CD14-positive monocyte (primary cell): Measurements from ENCODE around the gene HSPH1. TPM values are rescaled to one million over a fixed set of nuclear protein-coding genes. Genes with fewer than 3 reads are reported as not detected.

Experiments used
- DNase-seq, 3 donors: peaks; one replicate each; pipeline ENCODE4 v3.0.0-alpha.2; 2011 to 2022
- H2AFZ ChIP-seq: 2 replicates; pipeline ENCODE4 v1.6.0; 2012; ENCODE audit warnings: mild to moderate bottlenecking, low read depth, low read length, inconsistent platforms; ENCODE audit not compliant: insufficient read depth, poor library complexity, severe bottlenecking
- H3K27ac ChIP-seq, 2 donors: 1 replicate in 1 of 2; 2 replicates in 1 of 2; pipeline ENCODE4 v1.5.1; 2012 to 2013; ENCODE audit warnings: low read length in 2 of 2, control low read depth in 1 of 2, inconsistent platforms in 1 of 2, low read depth in 1 of 2, mild to moderate bottlenecking in 1 of 2
- H3K27me3 ChIP-seq, 2 donors: one replicate each; pipeline versions ENCODE4 v1.6.0 to v1.6.1; 2011 to 2013; ENCODE audit warnings: low read length in 2 of 2; ENCODE audit not compliant: control insufficient read depth in 2 of 2, insufficient read depth in 2 of 2
- H3K36me3 ChIP-seq, 2 donors: replicated peaks in 1 of 2; 1 replicate in 1 of 2; 2 replicates in 1 of 2; pipeline versions ENCODE4 v1.5.1 to v1.6.1; 2012 to 2013; ENCODE audit warnings: low read length in 2 of 2, control low read depth in 1 of 2, inconsistent platforms in 1 of 2, mild to moderate bottlenecking in 1 of 2; ENCODE audit not compliant: insufficient read depth in 2 of 2, control insufficient read depth in 1 of 2
- H3K4me1 ChIP-seq, 2 donors: 1 replicate in 1 of 2; 2 replicates in 1 of 2; pipeline versions ENCODE4 v1.5.1 to v1.6.1; 2012 to 2013; ENCODE audit warnings: low read length in 2 of 2, control low read depth in 1 of 2, inconsistent platforms in 1 of 2, mild to moderate bottlenecking in 1 of 2, moderate library complexity in 1 of 2; ENCODE audit not compliant: insufficient read depth in 2 of 2, control insufficient read depth in 1 of 2
- H3K4me2 ChIP-seq: replicated peaks from 2 replicates; pipeline ENCODE3; 2012; ENCODE audit warnings: low read length, moderate library complexity, mild to moderate bottlenecking; ENCODE audit not compliant: poor library complexity, severe bottlenecking; ENCODE audit errors: extremely low read depth
- H3K4me3 ChIP-seq, 3 experiments: fragments of 200-600 bp in 1 of 3; sonication (generic) in 1 of 3; replicated peaks in 1 of 3; 1 replicate in 2 of 3; 2 replicates in 1 of 3; pipeline ENCODE4 v1.5.1; 2011 to 2013; ENCODE audit warnings: low read length in 3 of 3, mild to moderate bottlenecking in 3 of 3, control low read depth in 2 of 3, low read depth in 2 of 3, inconsistent platforms in 1 of 3, moderate library complexity in 1 of 3
- H3K79me2 ChIP-seq: 2 replicates; pipeline ENCODE4 v1.6.0; 2012; ENCODE audit warnings: mild to moderate bottlenecking, control low read depth, inconsistent platforms, low read length, moderate library complexity; ENCODE audit not compliant: insufficient read depth
- H3K9ac ChIP-seq: 2 replicates; pipeline ENCODE4 v1.6.0; 2017; ENCODE audit warnings: low read length, mild to moderate bottlenecking; ENCODE audit not compliant: insufficient read depth, poor library complexity, severe bottlenecking
- H3K9me3 ChIP-seq, 2 donors: replicated peaks in 1 of 2; 1 replicate in 1 of 2; 2 replicates in 1 of 2; pipeline versions ENCODE4 v1.5.1 to v1.6.1; 2012 to 2013; ENCODE audit warnings: low read length in 2 of 2, control low read depth in 1 of 2; ENCODE audit not compliant: control insufficient read depth in 1 of 2, insufficient read depth in 1 of 2
- H4K20me1 ChIP-seq: 2 replicates; pipeline ENCODE4 v1.6.0; 2012; ENCODE audit warnings: mild to moderate bottlenecking, low read length, control low read depth, moderate library complexity; ENCODE audit not compliant: insufficient read depth
- H3K27ac Mint-ChIP-seq, 7 donors: one replicate each; pipeline ENCODE4 v1.8.0; 2020; ENCODE audit warnings: mild to moderate bottlenecking in 7 of 7, mixed read lengths in 7 of 7, moderate library complexity in 6 of 7, inconsistent platforms in 2 of 7
- H3K27me3 Mint-ChIP-seq, 3 donors: one replicate each; pipeline ENCODE4 v1.8.0; 2021 to 2022; ENCODE audit warnings: low read depth in 3 of 3, mild to moderate bottlenecking in 3 of 3, mixed read lengths in 3 of 3, moderate library complexity in 3 of 3, inconsistent platforms in 1 of 3
- H3K36me3 Mint-ChIP-seq, 2 donors: one replicate each; pipeline ENCODE4 v1.8.0; 2020; ENCODE audit warnings: mixed read lengths in 2 of 2, inconsistent platforms in 1 of 2, mild to moderate bottlenecking in 1 of 2
- H3K4me1 Mint-ChIP-seq: one replicate; pipeline ENCODE4 v1.8.0; 2020; ENCODE audit warnings: mild to moderate bottlenecking, mixed read lengths
- H3K4me3 Mint-ChIP-seq, 2 donors: one replicate each; pipeline ENCODE4 v1.8.0; 2020; ENCODE audit warnings: mild to moderate bottlenecking in 2 of 2, mixed read lengths in 2 of 2, moderate library complexity in 1 of 2
- H3K9me3 Mint-ChIP-seq, 7 donors: one replicate each; pipeline ENCODE4 v1.8.0; 2020 to 2022; ENCODE audit warnings: mixed read lengths in 7 of 7, mild to moderate bottlenecking in 6 of 7, moderate library complexity in 6 of 7, inconsistent platforms in 2 of 7
- WGBS: methylation state at CpG from one replicate; pipeline ENCODE4 v1.1.5; 2013; ENCODE audit warnings: missing lambda C conversion rate; ENCODE audit not compliant: insufficient coverage; 5-methylcytosine and 5-hydroxymethylcytosine counted together
- intact Hi-C, 2 donors: fragments of 100-400 bp; cut with micrococcal nuclease; formaldehyde crosslinking; loops; one replicate each; pipeline versions ENCODE4 v1.15.0 to v1.15.1; 2023
- polyA plus RNA-seq, 3 donors: library from polyadenylated mRNA; depleted of rRNA in 1 of 3; unstranded in 2 of 3; stranded (reverse) in 1 of 3; fragments of 300-500 nt in 2 of 3; fragments of >200 nt in 1 of 3; fragmentation: Illumina TruSeq in 2 of 3; gene quantifications; 1 replicate in 2 of 3; 2 replicates in 1 of 3; pipeline ENCODE4 v1.2.3, GENCODE V29; 2012 to 2021
- TF ChIP-seq, protein P1 (sequence below): fragments of 200-600 bp; IDR thresholded peaks from one replicate; pipeline ENCODE4 v1.8.0; 2022; ENCODE audit warnings: antibody characterized with exemption, mild to moderate bottlenecking

The HSPH1 gene
- polyA plus RNA-seq, 3 donors: 7.4 to 11.3 (median 9.1) TPM

DNA sequence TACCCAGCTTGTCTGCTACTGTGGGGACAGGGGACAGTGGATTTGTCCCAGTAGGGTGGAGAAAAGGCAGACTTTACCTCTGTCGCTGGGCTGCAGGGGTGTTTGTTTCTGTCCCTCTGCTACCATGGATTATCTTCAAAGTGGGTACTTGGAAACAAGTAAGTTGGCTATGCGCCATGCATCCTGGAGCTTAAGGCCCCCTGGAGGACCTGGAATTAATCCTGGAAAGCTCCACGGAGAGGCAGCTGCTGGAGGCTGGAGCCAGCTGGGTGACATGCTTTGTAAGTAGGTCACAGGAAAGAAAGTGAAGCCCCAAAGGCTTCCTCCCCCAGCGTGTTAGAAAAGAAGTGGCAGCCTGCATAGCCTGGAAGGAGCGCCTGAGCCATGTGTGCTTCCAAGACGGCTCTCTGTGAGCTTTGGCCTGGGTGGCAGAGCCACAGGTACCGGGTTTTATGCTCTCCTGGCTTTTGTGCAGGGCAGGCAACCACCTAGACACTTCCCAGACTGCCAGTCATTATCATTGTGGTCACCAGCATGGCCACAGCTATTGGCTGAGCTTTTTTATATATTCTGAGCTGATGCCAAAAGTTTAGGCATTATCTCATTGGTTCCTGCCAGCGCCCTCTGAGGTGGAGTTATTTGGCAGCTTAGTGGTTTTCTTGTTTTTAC is 47.6 kb upstream of the HSPH1 start:
- H3K4me2 ChIP-seq: peak overlapping the region; percentile 8
- no peak overlapping the region for H3K27ac Mint-ChIP-seq

DNA sequence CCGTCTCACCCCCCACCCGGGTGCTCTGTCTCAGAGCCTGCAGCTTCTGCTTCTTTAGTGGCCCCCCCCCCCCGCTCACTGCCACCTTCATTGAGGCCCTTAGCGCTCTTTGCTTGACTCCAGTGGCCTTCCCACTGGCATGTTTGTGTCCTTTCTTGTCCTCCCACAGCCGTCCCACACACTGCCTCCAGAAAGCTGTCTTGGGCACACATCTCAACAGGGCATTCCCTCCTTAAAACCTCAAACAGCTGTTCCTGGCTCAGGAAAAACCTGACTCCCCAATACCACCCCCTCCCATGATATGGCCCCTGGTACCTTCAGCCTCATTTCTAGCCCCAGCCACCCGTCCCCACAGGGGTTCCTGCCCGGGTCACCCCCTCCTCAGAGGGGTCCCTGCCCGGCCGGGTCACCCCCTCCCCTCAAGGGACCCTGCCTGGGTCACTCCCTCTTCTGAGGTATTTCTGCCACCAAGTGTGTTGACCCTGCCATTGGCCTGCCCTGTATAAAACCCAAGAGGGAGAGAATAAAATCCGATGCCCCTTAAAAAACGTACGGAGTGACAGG is 46.9 kb upstream of the HSPH1 start:
- Histone ChIP-seq H3K9me3 (no peaks in the 10 kb centered on the region), H3K9ac (no peak overlapping the region), H3K27me3 (no peaks in the 10 kb centered on the region), H2AFZ (no peak overlapping the region), H3K79me2 (no peaks in the 10 kb centered on the region), H3K4me3 (no peak overlapping the region), H3K4me2 (no peak overlapping the region), H3K27ac (no peak overlapping the region), H3K4me1 (peaks cover 3 to 4% of the 10 kb centered on the region in 2 donors), H3K36me3 (no peaks in the 10 kb centered on the region), H4K20me1 (no peaks in the 10 kb centered on the region)
- intact Hi-C loops: no loop called here
- Mint-ChIP-seq H3K9me3 (no peaks in the 10 kb centered on the region), H3K27me3 (peaks cover 0 to 5% (median 0%) of the 10 kb centered on the region in 3 donors), H3K4me1 (peaks cover 21% of the 10 kb centered on the region), H3K27ac (no peak overlapping the region), H3K36me3 (no peaks in the 10 kb centered on the region), H3K4me3 (peak overlapping the region; percentile 9 to 47)
- 91% methylated on average over 9 of the region's 12 CpGs for WGBS
- no peak for DNase-seq
- TF ChIP-seq, protein P1, sequence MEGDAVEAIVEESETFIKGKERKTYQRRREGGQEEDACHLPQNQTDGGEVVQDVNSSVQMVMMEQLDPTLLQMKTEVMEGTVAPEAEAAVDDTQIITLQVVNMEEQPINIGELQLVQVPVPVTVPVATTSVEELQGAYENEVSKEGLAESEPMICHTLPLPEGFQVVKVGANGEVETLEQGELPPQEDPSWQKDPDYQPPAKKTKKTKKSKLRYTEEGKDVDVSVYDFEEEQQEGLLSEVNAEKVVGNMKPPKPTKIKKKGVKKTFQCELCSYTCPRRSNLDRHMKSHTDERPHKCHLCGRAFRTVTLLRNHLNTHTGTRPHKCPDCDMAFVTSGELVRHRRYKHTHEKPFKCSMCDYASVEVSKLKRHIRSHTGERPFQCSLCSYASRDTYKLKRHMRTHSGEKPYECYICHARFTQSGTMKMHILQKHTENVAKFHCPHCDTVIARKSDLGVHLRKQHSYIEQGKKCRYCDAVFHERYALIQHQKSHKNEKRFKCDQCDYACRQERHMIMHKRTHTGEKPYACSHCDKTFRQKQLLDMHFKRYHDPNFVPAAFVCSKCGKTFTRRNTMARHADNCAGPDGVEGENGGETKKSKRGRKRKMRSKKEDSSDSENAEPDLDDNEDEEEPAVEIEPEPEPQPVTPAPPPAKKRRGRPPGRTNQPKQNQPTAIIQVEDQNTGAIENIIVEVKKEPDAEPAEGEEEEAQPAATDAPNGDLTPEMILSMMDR: no peak

More for the DNA sequence above, 47.6 kb upstream of the HSPH1 start:
- DNase-seq: no peak
- H3K4me1 Mint-ChIP-seq: peaks cover 19% of the 10 kb centered on the region
- peaks cover 0 to 5% (median 0%) of the 10 kb centered on the region in 3 donors for H3K27me3 Mint-ChIP-seq
- no peak overlapping the region for H3K9ac ChIP-seq
- H3K4me3 Mint-ChIP-seq: peak overlapping the region in 1 of 2 donors; percentile 66
- no peaks in the 10 kb centered on the region for H3K9me3 ChIP-seq
- no peaks in the 10 kb centered on the region for H4K20me1 ChIP-seq
- H3K27me3 ChIP-seq: no peaks in the 10 kb centered on the region
- H3K79me2 ChIP-seq: no peaks in the 10 kb centered on the region
- H3K36me3 Mint-ChIP-seq: no peaks in the 10 kb centered on the region
- no peak overlapping the region for H2AFZ ChIP-seq
- H3K27ac ChIP-seq: no peak overlapping the region
- 36% methylated on average over 8 of the region's 8 CpGs for WGBS
- H3K4me3 ChIP-seq: no peak overlapping the region
- H3K36me3 ChIP-seq: no peaks in the 10 kb centered on the region
- no peaks in the 10 kb centered on the region for H3K9me3 Mint-ChIP-seq
- TF ChIP-seq, protein P1: no peak
- H3K4me1 ChIP-seq: peaks cover 3 to 4% of the 10 kb centered on the region in 2 donors
- intact Hi-C loops: no loop called here
